PC-9 (cell line): ENCODE results near the gene AP1B1. TPM values are rescaled to one million over a fixed set of nuclear protein-coding genes. Genes with fewer than 3 reads are reported as not detected.

Source experiments
- BruUV-seq: library from RNA; stranded (reverse); fragments of 400-500 nt; replicated peaks from 2 replicates; lab custom pipeline; 2021; lab: Mats Ljungman, UMichigan
- CTCF ChIA-PET: fragments of 300-600 bp; sonication (Branson Sonifier 250); formaldehyde crosslinking; loops from one replicate; lab custom pipeline; 2022; ENCODE audit warnings: antibody characterized with exemption; lab: Charles Lee
- POLR2A ChIA-PET: fragments of 300-600 bp; sonication (Branson Sonifier 250); formaldehyde crosslinking; loops from one replicate; lab custom pipeline; 2022; ENCODE audit warnings: antibody characterized with exemption; ENCODE audit not compliant: unreplicated experiment; lab: Charles Lee
- DNase-seq, 2 experiments: peaks; one replicate each; pipeline versions ENCODE4 v3.0.0 to v3.0.0-alpha.2; 2015 to 2022; ENCODE audit warnings: mixed read lengths in 1 of 2
- H2AFZ ChIP-seq: fragments of 200-600 bp; sonication (generic); 2 replicates; pipeline ENCODE4 v1.8.1; 2017; ENCODE audit warnings: antibody characterized with exemption
- H3F3A ChIP-seq: fragments of 200-600 bp; sonication (generic); 2 replicates; pipeline ENCODE4 v1.8.1; 2017; ENCODE audit warnings: antibody characterized with exemption, mild to moderate bottlenecking, low read depth; ENCODE audit not compliant: insufficient read depth
- H3K27ac ChIP-seq: fragments of 200-600 bp; sonication (generic); 2 replicates; pipeline ENCODE4 v1.6.1; 2016; ENCODE audit warnings: mixed run types
- H3K27me3 ChIP-seq: fragments of 200-600 bp; sonication (generic); 2 replicates; pipeline ENCODE4 v1.6.1; 2016; ENCODE audit warnings: low read depth, mixed run types; ENCODE audit not compliant: insufficient read depth
- H3K36me3 ChIP-seq: fragments of 200-600 bp; sonication (generic); 2 replicates; pipeline ENCODE4 v1.6.1; 2016; ENCODE audit warnings: low read depth, mixed run types
- H3K4me1 ChIP-seq: fragments of 200-600 bp; sonication (generic); replicated peaks from 2 replicates; pipeline ENCODE4 v1.6.1; 2016; ENCODE audit warnings: mixed run types; ENCODE audit not compliant: insufficient read depth
- H3K4me2 ChIP-seq: fragments of 200-600 bp; sonication (generic); 2 replicates; pipeline ENCODE4 v1.6.1; 2017; ENCODE audit warnings: mixed run types
- H3K4me3 ChIP-seq: fragments of 200-600 bp; sonication (generic); 2 replicates; pipeline ENCODE4 v1.6.1; 2016; ENCODE audit warnings: mixed run types
- H3K79me2 ChIP-seq: fragments of 200-600 bp; sonication (generic); 2 replicates; pipeline ENCODE4 v1.6.1; 2017; ENCODE audit warnings: low read depth, mixed run types
- H3K9me2 ChIP-seq: fragments of 200-600 bp; sonication (generic); 2 replicates; pipeline ENCODE4 v1.8.1; 2017; ENCODE audit warnings: mild to moderate bottlenecking; ENCODE audit not compliant: insufficient read depth
- H3K9me3 ChIP-seq: fragments of 200-600 bp; sonication (generic); 2 replicates; pipeline ENCODE4 v1.8.1; 2016; ENCODE audit warnings: low read depth; ENCODE audit not compliant: insufficient read depth
- H4K20me1 ChIP-seq: fragments of 200-600 bp; sonication (generic); 2 replicates; pipeline ENCODE4 v1.8.1; 2017; ENCODE audit not compliant: insufficient read depth
- CTCF ChIP-seq: fragments of 200-600 bp; sonication (generic); conservative IDR thresholded peaks from 2 replicates; pipeline ENCODE4 v1.6.1; 2017; ENCODE audit warnings: mixed run types, antibody characterized with exemption, mild to moderate bottlenecking, moderate library complexity
- EZH2 ChIP-seq: fragments of 200-600 bp; sonication (generic); IDR thresholded peaks from 2 replicates; pipeline ENCODE4 v1.8.0; 2017; ENCODE audit warnings: antibody characterized with exemption, low read depth
- intact Hi-C: fragments of 100-400 bp; cut with micrococcal nuclease; formaldehyde crosslinking; loops from one replicate; pipeline ENCODE4 v1.10.0; 2022; ENCODE audit not compliant: unreplicated experiment
- total RNA-seq: library from RNA; stranded (reverse); gene quantifications from 2 replicates; pipeline ENCODE4 v1.2.3, GENCODE V29; 2021

AP1B1 gene
- total RNA-seq, 1 experiment from 2014 or later = 50.8 TPM

GRCh38 chr22:29306835-29307595 lies 81.4 kb downstream of the AP1B1 start:
- H3K27ac ChIP-seq = no peak overlapping the region
- peaks cover 1% of the 10 kb centered on the region; the same call in 1 of the 2 replicates for H4K20me1 ChIP-seq
- no peaks in the 10 kb centered on the region for H3K27me3 ChIP-seq
- peak in 1 of 2 experiments; percentile 76 for DNase-seq
- peaks cover 28% of the 10 kb centered on the region for H3K4me1 ChIP-seq
- no peaks in the 10 kb centered on the region for H3K36me3 ChIP-seq
- H3K9me2 ChIP-seq = no peaks in the 10 kb centered on the region
- ChIA-PET CTCF (no interaction called here), POLR2A (interaction anchor here (0.6 kb wide), 1 partner anchor 16 kb away, joined by 5 read pairs; no protein-coding TSS in a partner anchor)
- BruUV-seq = no TSS peak
- 0 out of 2 replicates have a peak, but pooled peaks cover 7% of the 10 kb centered on the region for H3K79me2 ChIP-seq
- H3K9me3 ChIP-seq = no peaks in the 10 kb centered on the region
- H3K4me3 ChIP-seq = peak overlapping the region; percentile 75
- intact Hi-C loops = loop anchor here (2.0 to 10.0 kb wide), 2 partner anchors 38 to 78 kb away; partner anchors contain the start of gene AP1B1
- TF ChIP-seq EZH2 = no peak
- no peak for TF ChIP-seq CTCF
- peak overlapping the region; percentile 88 for H3K4me2 ChIP-seq
- peaks cover 35% of the 10 kb centered on the region for H3F3A ChIP-seq
- peak overlapping the region; percentile 99 for H2AFZ ChIP-seq

- Histone ChIP-seq H2AFZ (peak within 1 kb of the TSS; percentile 99), H3K9me2 (no peaks in the 10 kb centered on the region), H3K36me3 (no peaks in the 10 kb centered on the region), H3K4me2 (peak within 1 kb of the TSS; percentile 88), H3K4me3 (peak within 1 kb of the TSS; percentile 75), H4K20me1 (peaks cover 6% of the 10 kb centered on the region; the same call in 1 of the 2 replicates), H3K9me3 (no peaks in the 10 kb centered on the region), H3K27ac (no peak within 1 kb of the TSS), H3K4me1 (peaks cover 26% of the 10 kb centered on the region), H3K79me2 (0 out of 2 replicates have a peak, but pooled peaks cover 7% of the 10 kb centered on the region), H3F3A (peaks cover 42% of the 10 kb centered on the region), H3K27me3 (no peaks in the 10 kb centered on the region)
- ChIA-PET CTCF (no interaction called here), POLR2A (interaction anchor here (0.5 kb wide), 1 partner anchor 107 kb away, joined by 5 read pairs; no protein-coding TSS in a partner anchor)
- DNase-seq = peak; percentile 66 to 78
- intact Hi-C loops = loop anchor here (2.0 to 10.0 kb wide), 2 partner anchors 38 to 78 kb away; partner anchors contain the start of gene AP1B1
- TF ChIP-seq CTCF = peak; percentile 57
- no peak for TF ChIP-seq EZH2
- no TSS peak for BruUV-seq
Observed at GRCh38 chr22:29306175-29306834, 82.1 kb downstream of the AP1B1 start, which contains the start of gene GAS2L1. TSS of gene GAS2L1 (plus strand) at chr22:29306650. CDS start at chr22:29308106, 1,456 bp downstream.

GRCh38 chr22:29305836-29306174 lies 82.6 kb downstream of the AP1B1 start:
- Histone ChIP-seq H3K4me2 (peak overlapping the region; percentile 88), H4K20me1 (peaks cover 11% of the 10 kb centered on the region), H3K9me2 (no peaks in the 10 kb centered on the region), H2AFZ (no peak overlapping the region), H3K9me3 (no peaks in the 10 kb centered on the region), H3K27ac (no peak overlapping the region), H3K27me3 (no peaks in the 10 kb centered on the region), H3K4me3 (peak overlapping the region; percentile 75; the same call in 1 of the 2 replicates), H3F3A (peaks cover 47% of the 10 kb centered on the region), H3K79me2 (0 out of 2 replicates have a peak, but pooled peaks cover 7% of the 10 kb centered on the region), H3K4me1 (peaks cover 23% of the 10 kb centered on the region), H3K36me3 (no peaks in the 10 kb centered on the region)
- DNase-seq = no peak
- BruUV-seq = no TSS peak
- POLR2A ChIA-PET = interaction anchor here (0.5 kb wide), 1 partner anchor 106 kb away, joined by 5 read pairs; no protein-coding TSS in a partner anchor
- CTCF ChIA-PET = no interaction called here
- TF ChIP-seq EZH2 (no peak), CTCF (no peak)
- intact Hi-C loops = loop anchor here (2.0 to 10.0 kb wide), 2 partner anchors 39 to 79 kb away; partner anchors contain the start of gene AP1B1
